ENCODE measurements around the gene TNS2. TPM values are rescaled to one million over a fixed set of nuclear protein-coding genes. Genes with fewer than 3 reads are reported as not detected.
A peak's percentile ranks its signal among the peaks of the same experiment; 100 is the strongest.
"Not testable (repeated sequence)": the region's sequence is repeated elsewhere in the genome, so short reads cannot be mapped to it uniquely, and the experiment has no call there.

Gene TNS2, protein sequence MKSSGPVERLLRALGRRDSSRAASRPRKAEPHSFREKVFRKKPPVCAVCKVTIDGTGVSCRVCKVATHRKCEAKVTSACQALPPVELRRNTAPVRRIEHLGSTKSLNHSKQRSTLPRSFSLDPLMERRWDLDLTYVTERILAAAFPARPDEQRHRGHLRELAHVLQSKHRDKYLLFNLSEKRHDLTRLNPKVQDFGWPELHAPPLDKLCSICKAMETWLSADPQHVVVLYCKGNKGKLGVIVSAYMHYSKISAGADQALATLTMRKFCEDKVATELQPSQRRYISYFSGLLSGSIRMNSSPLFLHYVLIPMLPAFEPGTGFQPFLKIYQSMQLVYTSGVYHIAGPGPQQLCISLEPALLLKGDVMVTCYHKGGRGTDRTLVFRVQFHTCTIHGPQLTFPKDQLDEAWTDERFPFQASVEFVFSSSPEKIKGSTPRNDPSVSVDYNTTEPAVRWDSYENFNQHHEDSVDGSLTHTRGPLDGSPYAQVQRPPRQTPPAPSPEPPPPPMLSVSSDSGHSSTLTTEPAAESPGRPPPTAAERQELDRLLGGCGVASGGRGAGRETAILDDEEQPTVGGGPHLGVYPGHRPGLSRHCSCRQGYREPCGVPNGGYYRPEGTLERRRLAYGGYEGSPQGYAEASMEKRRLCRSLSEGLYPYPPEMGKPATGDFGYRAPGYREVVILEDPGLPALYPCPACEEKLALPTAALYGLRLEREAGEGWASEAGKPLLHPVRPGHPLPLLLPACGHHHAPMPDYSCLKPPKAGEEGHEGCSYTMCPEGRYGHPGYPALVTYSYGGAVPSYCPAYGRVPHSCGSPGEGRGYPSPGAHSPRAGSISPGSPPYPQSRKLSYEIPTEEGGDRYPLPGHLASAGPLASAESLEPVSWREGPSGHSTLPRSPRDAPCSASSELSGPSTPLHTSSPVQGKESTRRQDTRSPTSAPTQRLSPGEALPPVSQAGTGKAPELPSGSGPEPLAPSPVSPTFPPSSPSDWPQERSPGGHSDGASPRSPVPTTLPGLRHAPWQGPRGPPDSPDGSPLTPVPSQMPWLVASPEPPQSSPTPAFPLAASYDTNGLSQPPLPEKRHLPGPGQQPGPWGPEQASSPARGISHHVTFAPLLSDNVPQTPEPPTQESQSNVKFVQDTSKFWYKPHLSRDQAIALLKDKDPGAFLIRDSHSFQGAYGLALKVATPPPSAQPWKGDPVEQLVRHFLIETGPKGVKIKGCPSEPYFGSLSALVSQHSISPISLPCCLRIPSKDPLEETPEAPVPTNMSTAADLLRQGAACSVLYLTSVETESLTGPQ (N-terminal part only)
- polyA plus RNA-seq (2013, experiment 1 of 4): 3.8 TPM
- 2.7 TPM for polyA plus RNA-seq (2013, experiment 2 of 4)
- 2.9 TPM for polyA plus RNA-seq (2013, experiment 3 of 4)
- polyA plus RNA-seq (2013, experiment 4 of 4): 2.7 TPM

DNA sequence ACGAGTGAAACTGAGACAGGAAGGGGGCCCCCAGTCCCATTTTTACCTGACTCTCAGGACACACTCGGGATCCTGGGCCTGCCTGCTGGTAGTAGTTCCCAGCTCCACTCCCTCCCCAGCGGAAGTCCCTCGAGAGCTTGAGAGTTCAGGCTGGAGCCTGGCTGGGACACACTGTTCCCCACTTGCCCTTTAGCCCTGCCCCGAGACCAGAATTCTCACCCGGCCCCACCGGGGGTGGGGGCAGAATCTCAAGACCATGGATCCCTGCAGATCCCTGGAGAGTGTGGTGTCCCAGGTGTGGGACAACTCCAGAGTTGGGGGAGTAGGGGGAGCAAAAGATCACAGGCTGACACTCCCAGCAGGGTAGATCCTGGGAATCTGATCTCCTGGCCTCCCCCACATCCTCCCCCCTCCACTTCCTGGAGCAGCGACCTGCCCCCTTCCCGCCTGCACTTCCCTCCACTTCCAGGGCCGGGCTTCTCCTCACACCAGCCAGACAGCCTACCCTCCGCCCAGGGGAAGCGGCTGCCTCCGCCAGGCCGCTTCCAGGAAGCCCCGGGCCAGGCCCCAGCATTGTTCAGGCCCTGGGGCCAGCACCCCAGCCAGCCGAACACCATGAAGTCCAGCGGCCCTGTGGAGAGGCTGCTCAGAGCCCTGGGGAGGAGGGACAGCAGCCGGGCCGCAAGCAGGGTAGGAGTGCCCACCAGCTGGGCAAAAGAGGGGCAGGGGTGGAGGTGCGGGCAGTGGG is at the start of gene TNS2:
TSS of gene TNS2 (plus strand) at position 495 of the 748 bp plus-strand sequence. CDS start at position 616, 121 bp downstream.
- H3K9me3 ChIP-seq (ENCODE audit: control insufficient read depth, low read length): no peaks in the 10 kb centered on the region
- no peak within 1 kb of the TSS for H3K27ac ChIP-seq (ENCODE audit: insufficient read depth, low read depth, low read length, poor library complexity, severe bottlenecking)
- peaks cover 13% of the 10 kb centered on the region for H3K27me3 ChIP-seq (ENCODE audit: control insufficient read depth, insufficient read depth, low read length, poor library complexity, severe bottlenecking)
- WGBS, 2 experiments: 15 to 16% methylated on average over 20 of the region's 20 CpGs
- H3K36me3 ChIP-seq (ENCODE audit: control insufficient read depth, insufficient read depth, low read length): no peaks in the 10 kb centered on the region
- peaks cover 43% of the 10 kb centered on the region for H3K4me1 ChIP-seq (ENCODE audit: control insufficient read depth, insufficient read depth, low read length)
- H3K4me3 ChIP-seq (ENCODE audit: insufficient read depth, low read depth, low read length): peak within 1 kb of the TSS; percentile 12

DNA sequence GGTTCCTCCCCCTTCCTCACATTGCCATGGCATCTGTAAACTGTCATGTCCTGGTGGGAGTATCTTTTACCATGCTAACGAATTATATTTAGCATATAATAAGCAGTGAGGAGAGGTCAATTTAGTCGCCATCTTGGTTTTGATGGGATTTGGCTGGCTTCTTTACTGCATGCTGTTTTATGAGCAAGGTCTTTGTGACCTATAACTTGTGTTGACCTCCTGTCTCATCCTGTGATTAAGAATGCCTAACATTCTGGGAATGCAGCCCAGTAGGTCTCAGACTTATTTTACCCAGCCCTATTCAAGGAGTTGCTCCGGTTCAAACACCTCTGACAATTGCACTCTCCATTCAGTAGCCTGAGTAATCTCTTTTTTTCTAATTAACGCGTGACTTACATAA is 45.7 kb upstream of the TNS2 start:
- no peak overlapping the region for H3K4me3 ChIP-seq (ENCODE audit: insufficient read depth, low read depth, low read length)
- 38 to 50% methylated on average over 5 of the region's 5 CpGs for WGBS, 2 experiments
- H3K27ac ChIP-seq (ENCODE audit: insufficient read depth, low read depth, low read length, poor library complexity, severe bottlenecking): no peak overlapping the region
- H3K4me1 ChIP-seq (ENCODE audit: control insufficient read depth, insufficient read depth, low read length): peaks cover 19% of the 10 kb centered on the region
- no peaks in the 10 kb centered on the region for H3K27me3 ChIP-seq (ENCODE audit: control insufficient read depth, insufficient read depth, low read length, poor library complexity, severe bottlenecking)
- no peaks in the 10 kb centered on the region for H3K9me3 ChIP-seq (ENCODE audit: control insufficient read depth, low read length)
- H3K36me3 ChIP-seq (ENCODE audit: control insufficient read depth, insufficient read depth, low read length): no peaks in the 10 kb centered on the region

DNA sequence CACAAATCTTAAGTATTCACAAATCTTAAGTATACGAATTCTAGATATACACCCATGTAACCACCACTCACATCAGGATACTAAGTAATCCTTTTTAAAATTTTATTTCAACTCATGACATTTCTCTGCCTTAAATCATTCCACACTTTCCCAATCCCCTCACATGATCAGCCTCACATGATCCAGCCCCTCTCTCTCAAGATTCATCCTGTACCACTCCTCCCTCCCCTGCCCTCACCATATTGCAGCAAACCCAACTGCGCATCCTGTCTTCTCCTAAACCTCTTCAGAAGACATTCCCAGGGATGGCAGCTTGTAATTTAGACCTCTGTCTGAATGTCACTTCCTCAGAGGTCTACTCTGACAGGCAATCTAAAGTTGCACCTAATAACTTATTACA is 45.3 kb upstream of the TNS2 start:
- no peaks in the 10 kb centered on the region for H3K9me3 ChIP-seq (ENCODE audit: control insufficient read depth, low read length)
- no peaks in the 10 kb centered on the region for H3K36me3 ChIP-seq (ENCODE audit: control insufficient read depth, insufficient read depth, low read length)
- H3K4me3 ChIP-seq (ENCODE audit: insufficient read depth, low read depth, low read length): peak overlapping the region; percentile 95
- 82 to 83% methylated on average over 2 of the region's 2 CpGs for WGBS, 2 experiments
- peak overlapping the region; percentile 31 for H3K27ac ChIP-seq (ENCODE audit: insufficient read depth, low read depth, low read length, poor library complexity, severe bottlenecking)
- H3K4me1 ChIP-seq (ENCODE audit: control insufficient read depth, insufficient read depth, low read length): peaks cover 20% of the 10 kb centered on the region
- H3K27me3 ChIP-seq (ENCODE audit: control insufficient read depth, insufficient read depth, low read length, poor library complexity, severe bottlenecking): no peaks in the 10 kb centered on the region

DNA sequence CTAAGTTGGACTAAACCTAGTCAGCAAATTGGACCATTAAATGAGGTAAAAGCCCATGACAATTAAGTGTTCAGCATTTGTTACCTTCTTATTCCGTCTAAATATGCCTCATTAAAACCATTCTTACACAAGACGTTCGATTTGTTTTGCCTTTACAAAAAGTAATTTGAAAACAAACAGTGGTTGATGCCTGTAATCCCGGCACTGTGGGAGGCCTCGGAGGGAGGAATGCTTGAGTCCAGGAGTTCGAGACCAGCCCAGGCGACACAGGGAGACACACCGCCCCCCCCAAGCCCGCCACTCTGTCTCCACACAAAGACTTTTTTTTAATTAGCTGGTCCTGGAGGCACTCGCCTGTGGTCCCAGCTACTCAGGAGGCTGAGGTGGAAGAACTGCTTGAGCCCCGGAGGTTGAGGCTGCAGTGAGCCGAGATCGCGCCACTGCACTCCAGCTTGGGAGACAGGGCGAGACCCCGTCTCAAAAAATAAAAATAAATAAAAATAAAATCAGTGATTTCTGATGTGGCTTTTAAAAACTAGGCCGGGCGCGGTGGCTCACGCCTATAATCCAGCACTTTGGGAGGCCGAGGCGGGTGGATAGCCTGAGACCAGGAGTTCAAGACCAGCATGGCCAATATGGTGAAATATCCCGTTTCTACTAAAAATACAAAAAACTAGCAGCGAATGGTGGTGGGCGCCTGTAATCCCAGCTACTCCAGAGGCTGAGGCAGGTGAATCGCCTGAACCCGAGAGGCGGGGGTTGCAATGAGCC is 44.5 kb upstream of the TNS2 start:
- peaks cover 20% of the 10 kb centered on the region for H3K4me1 ChIP-seq (ENCODE audit: control insufficient read depth, insufficient read depth, low read length)
- H3K9me3 ChIP-seq (ENCODE audit: control insufficient read depth, low read length): no peaks in the 10 kb centered on the region
- peaks cover 4% of the 10 kb centered on the region for H3K36me3 ChIP-seq (ENCODE audit: control insufficient read depth, insufficient read depth, low read length)
- peak overlapping the region; percentile 44 for H3K27ac ChIP-seq (ENCODE audit: insufficient read depth, low read depth, low read length, poor library complexity, severe bottlenecking)
- H3K4me3 ChIP-seq (ENCODE audit: insufficient read depth, low read depth, low read length): peak overlapping the region; percentile 95
- H3K27me3 ChIP-seq (ENCODE audit: control insufficient read depth, insufficient read depth, low read length, poor library complexity, severe bottlenecking): no peaks in the 10 kb centered on the region
- 15 to 16% methylated on average over 26 to 28 of the region's 28 CpGs for WGBS, 2 experiments

DNA sequence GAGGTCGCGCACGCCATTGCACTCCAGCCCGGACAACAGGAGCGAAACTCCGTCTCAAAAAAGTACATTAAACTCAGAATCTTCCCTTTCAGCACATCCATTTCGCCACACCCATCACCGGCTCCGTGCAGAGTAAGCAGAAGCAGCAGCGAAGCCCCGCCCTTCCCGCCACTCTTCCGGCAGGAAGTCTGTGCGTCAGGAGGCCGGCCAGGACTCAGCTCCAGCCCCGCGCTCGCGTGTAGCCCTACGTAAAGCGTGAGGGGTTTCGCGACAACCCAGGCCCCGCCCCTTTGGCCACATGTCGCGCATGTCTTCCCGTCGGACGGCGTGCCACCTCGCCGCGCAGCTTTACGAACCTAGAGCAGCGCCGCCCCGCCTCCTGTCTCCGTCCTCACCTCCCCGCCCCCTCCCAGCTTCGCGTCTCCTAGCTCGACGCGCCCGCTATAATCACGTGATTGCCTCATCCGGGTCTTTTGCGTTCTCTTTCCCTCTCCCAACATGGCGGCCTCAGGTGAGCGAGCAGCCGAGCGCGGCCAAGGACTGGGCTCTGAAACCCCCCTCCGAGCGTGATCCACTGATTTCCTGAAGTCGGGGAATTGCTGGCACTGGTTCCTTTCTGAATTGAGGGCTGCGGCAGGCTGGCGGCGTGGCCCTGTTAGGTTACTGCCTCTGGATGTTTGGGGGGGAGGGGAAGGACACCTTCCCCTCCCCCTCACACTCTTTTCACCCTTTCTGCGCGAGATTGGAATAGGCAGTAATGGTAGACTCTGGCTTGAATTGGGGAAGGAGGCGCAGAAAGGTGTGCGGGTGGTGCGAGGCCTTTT is 43.7 kb upstream of the TNS2 start, which contains the start of gene EIF4B:
TSS of gene EIF4B (plus strand) at position 471 of the 824 bp plus-strand sequence. CDS start at position 499, 28 bp downstream.
- H3K27me3 ChIP-seq (ENCODE audit: control insufficient read depth, insufficient read depth, low read length, poor library complexity, severe bottlenecking): no peaks in the 10 kb centered on the region
- H3K27ac ChIP-seq (ENCODE audit: insufficient read depth, low read depth, low read length, poor library complexity, severe bottlenecking): peak within 1 kb of the TSS; percentile 94
- peaks cover 7% of the 10 kb centered on the region for H3K36me3 ChIP-seq (ENCODE audit: control insufficient read depth, insufficient read depth, low read length)
- peaks cover 20% of the 10 kb centered on the region for H3K4me1 ChIP-seq (ENCODE audit: control insufficient read depth, insufficient read depth, low read length)
- H3K9me3 ChIP-seq (ENCODE audit: control insufficient read depth, low read length): peaks cover under 1% of the 10 kb centered on the region
- 0% methylated on average over 62 to 63 of the region's 64 CpGs for WGBS, 2 experiments
- peak within 1 kb of the TSS; percentile 95 for H3K4me3 ChIP-seq (ENCODE audit: insufficient read depth, low read depth, low read length)

DNA sequence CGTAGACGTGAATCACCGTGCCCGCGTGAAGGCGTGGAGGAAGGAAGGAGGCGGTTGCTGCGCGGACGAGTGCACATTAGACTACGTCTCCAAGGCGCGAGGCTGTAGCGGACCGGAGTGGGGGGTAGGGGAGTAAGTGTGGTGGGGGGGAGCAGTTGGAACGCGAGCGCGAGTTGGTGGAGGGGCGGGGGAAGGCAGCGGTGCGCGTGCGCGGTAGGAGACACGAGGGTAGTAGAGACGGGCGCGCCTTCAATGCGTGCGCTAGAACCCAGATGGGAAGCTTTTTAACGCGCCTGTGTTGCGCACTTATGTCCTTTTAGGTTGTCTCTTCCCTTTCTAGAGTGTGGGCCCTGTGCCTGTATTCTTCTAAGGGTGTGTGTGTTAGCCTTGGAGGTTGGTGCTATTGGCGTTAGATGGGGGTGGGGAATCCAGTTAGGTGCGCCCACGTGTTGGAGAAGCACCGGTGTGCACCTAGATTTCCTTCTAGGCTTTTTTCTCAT is 43.0 kb upstream of the TNS2 start:
- H3K36me3 ChIP-seq (ENCODE audit: control insufficient read depth, insufficient read depth, low read length): peaks cover 7% of the 10 kb centered on the region
- peaks cover 2% of the 10 kb centered on the region for H3K9me3 ChIP-seq (ENCODE audit: control insufficient read depth, low read length)
- peak overlapping the region; percentile 95 for H3K4me3 ChIP-seq (ENCODE audit: insufficient read depth, low read depth, low read length)
- H3K27ac ChIP-seq (ENCODE audit: insufficient read depth, low read depth, low read length, poor library complexity, severe bottlenecking): peak overlapping the region; percentile 94
- 0 to 1% methylated on average over 38 of the region's 38 CpGs for WGBS, 2 experiments
- peaks cover 20% of the 10 kb centered on the region for H3K4me1 ChIP-seq (ENCODE audit: control insufficient read depth, insufficient read depth, low read length)
- H3K27me3 ChIP-seq (ENCODE audit: control insufficient read depth, insufficient read depth, low read length, poor library complexity, severe bottlenecking): no peaks in the 10 kb centered on the region

DNA sequence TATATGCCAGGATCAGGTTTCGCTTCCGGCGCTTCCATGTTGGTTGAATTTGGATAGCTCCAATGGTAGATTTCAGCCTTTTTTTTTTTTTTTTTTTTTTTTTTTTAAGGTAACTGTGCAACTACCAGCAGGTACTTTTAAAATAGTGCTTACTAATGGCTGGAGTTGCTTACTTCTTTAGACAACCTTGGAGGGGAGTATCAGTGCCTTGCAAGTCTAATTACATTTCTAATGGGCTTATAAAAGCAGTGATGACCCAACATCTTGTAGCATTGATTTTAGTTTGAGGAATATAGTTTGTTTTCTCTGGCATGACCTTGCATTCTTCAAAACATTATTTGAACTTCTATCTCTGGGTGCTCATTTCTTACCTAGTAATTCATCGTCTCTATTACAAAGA is 42.5 kb upstream of the TNS2 start:
- Histone ChIP-seq H3K36me3 (ENCODE audit: control insufficient read depth, insufficient read depth, low read length) (peaks cover 7% of the 10 kb centered on the region), H3K27me3 (ENCODE audit: control insufficient read depth, insufficient read depth, low read length, poor library complexity, severe bottlenecking) (no peaks in the 10 kb centered on the region), H3K9me3 (ENCODE audit: control insufficient read depth, low read length) (peaks cover 2% of the 10 kb centered on the region), H3K4me3 (ENCODE audit: insufficient read depth, low read depth, low read length) (peak overlapping the region; percentile 95), H3K27ac (ENCODE audit: insufficient read depth, low read depth, low read length, poor library complexity, severe bottlenecking) (no peak overlapping the region), H3K4me1 (ENCODE audit: control insufficient read depth, insufficient read depth, low read length) (peaks cover 20% of the 10 kb centered on the region)
- 29% methylated on average over 3 of the region's 4 CpGs; no CpG with 5 or more reads in 1 of the 2 experiments for WGBS, 2 experiments

DNA sequence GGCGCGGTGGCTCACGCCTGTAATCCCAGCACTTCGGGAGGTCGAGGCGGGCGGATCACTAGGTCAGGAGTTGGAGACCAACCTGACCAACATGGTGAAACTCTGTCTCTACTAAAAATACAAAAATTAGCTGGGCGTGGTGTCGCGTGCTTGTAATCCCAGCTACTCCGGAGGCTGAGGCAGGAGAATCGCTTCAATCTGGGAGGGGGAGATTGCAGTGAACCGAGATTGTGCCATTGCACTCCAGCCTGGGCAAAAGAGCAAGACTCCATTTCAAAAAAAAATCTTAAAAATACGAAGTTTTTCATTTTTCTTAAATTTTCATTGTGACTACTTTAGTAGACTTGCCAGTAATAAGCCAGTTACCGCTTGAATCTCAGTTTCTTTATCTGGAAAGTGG is 41.1 kb upstream of the TNS2 start:
- not testable (repeated sequence) for H3K27ac ChIP-seq (ENCODE audit: insufficient read depth, low read depth, low read length, poor library complexity, severe bottlenecking); H3K27me3 ChIP-seq (ENCODE audit: control insufficient read depth, insufficient read depth, low read length, poor library complexity, severe bottlenecking); H3K9me3 ChIP-seq (ENCODE audit: control insufficient read depth, low read length); H3K36me3 ChIP-seq (ENCODE audit: control insufficient read depth, insufficient read depth, low read length)
- WGBS, 2 experiments: 85 to 91% methylated on average over 15 of the region's 15 CpGs
- peaks cover 20% of the 10 kb centered on the region for H3K4me1 ChIP-seq (ENCODE audit: control insufficient read depth, insufficient read depth, low read length)
- H3K4me3 ChIP-seq (ENCODE audit: insufficient read depth, low read depth, low read length): peak overlapping the region; percentile 1

Data from ectodermal cell (in vitro differentiated cells).